MM.1S (cell line): ENCODE measurements around the gene BRWD1.

Source experiments
- CTCF ChIP-seq: fragments of 300-600 bp; sonication (generic); IDR thresholded peaks from 2 replicates; pipeline ENCODE4 v1.5.1; 2016; ENCODE audit warnings: antibody characterized with exemption, low read length, mixed read lengths
- EZH2 ChIP-seq: fragments of 300-600 bp; sonication (generic); optimal IDR thresholded peaks from 2 replicates; pipeline ENCODE3; 2017; ENCODE audit warnings: low read depth, mild to moderate bottlenecking, antibody characterized with exemption, low read length, mixed read lengths
- EZH2phosphoT487 ChIP-seq: fragments of 300-600 bp; sonication (generic); IDR thresholded peaks from 2 replicates; pipeline ENCODE4 v1.6.1; 2018; ENCODE audit warnings: antibody characterized with exemption, low read length

GRCh38 chr21:39220150-39220549 lies 93.3 kb downstream of the BRWD1 start:
- no peak for TF ChIP-seq CTCF
- no peak for TF ChIP-seq EZH2phosphoT487
- no peak for TF ChIP-seq EZH2
